GM10248 (cell line): Measurements from ENCODE around the gene COL6A3.

Experiments
- CTCF ChIA-PET: fragments of 300-600 bp; sonication (Branson Sonifier 250); formaldehyde crosslinking; extraction: SDS; loops from one replicate; lab custom pipeline; 2021; ENCODE audit warnings: antibody characterized with exemption; lab: Yijun Ruan, JAX
- POLR2A ChIA-PET: fragments of 350-650 bp; sonication (Branson Sonifier 250); formaldehyde crosslinking; extraction: SDS; loops from one replicate; lab custom pipeline; 2020; ENCODE audit warnings: antibody characterized with exemption; lab: Yijun Ruan, JAX
- DNase-seq: peaks from one replicate; pipeline ENCODE4 v3.0.0; 2012; ENCODE audit errors: extremely low spot score
- CTCF ChIP-seq: IDR thresholded peaks from 2 replicates; pipeline ENCODE4 v1.5.1; 2012; ENCODE audit warnings: mild to moderate bottlenecking, low read depth; ENCODE audit errors: extremely low read depth, missing control alignments, control extremely low read depth

Gene COL6A3

GRCh38 chr2:237289139-237289538 is 124.8 kb downstream of the COL6A3 start:
- ChIA-PET CTCF (no interaction called here), POLR2A (no interaction called here)

GRCh38 chr2:237287872-237288271 is 126.1 kb downstream of the COL6A3 start:
- DNase-seq = no peak
- CTCF ChIA-PET = no interaction called here
- no peak for TF ChIP-seq CTCF
- POLR2A ChIA-PET = no interaction called here

More at GRCh38 chr2:237289139-237289538, 124.8 kb downstream of the COL6A3 start:
- TF ChIP-seq CTCF = no peak
- DNase-seq = no peak

DNA sequence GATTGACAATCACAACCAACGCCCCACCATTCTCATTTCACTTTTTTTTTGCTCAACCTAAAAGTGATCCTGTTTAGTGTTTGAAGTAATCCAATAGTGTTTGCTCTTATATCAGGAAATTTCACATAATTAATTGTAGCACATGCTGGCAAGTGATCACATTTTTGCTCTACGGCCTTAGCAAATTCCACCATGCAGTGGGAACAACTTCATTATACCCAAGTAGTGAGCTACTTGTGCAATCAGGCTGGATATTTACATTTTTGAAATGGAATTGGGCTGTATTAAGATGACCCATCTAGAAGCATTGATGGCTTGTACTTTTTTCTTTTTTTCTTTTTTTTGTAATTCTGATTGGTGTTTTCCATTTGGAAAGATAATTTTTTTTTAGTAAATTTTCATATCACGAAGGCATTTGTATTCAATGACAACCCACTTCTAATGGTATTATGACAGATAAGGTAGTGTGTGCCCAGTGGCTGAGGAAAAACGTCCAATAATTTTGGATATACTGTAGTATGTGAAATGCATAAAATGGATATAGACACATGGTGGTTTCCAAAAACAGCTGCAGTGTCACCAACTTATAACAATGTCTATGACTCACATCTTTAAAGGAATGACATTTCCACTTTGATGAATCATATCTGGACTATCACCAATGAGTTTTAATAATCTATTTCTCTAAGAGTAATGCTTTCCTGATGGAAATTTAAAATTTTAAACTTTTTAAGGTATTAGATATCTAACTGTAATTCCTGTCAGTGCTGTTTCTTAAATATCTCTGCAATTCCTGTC is 130.6 kb downstream of the COL6A3 start:
- CTCF ChIA-PET = no interaction called here
- no peak for DNase-seq
- TF ChIP-seq CTCF = no peak
- POLR2A ChIA-PET = no interaction called here

DNA sequence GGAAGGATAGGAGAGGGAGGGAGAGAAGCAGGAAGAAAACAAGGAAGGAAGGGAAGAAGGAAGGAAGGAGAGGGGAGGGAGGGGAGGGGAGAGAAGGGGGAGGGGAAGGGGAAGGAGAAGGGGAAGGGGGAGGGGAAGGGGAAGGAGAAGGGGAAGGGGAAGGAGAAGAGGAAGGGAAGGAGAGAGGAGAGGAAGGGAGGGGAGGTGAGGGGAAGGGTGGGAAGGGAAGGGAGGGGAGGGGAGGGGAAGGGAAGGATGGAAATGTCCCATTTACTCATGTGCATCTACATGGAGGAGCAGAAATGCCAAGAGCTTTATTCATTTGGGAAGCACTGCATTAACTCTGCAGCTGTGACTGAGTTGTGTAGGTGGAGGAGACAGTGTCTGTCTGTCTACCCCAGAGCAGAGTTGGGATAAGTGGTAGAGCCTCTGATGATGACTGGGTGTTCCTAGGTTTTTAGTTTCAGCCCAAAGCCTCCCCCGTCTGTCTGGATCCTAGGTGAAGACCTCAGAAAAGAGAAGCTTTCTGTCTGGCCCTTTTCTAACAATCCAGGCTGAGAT is 131.3 kb downstream of the COL6A3 start:
- POLR2A ChIA-PET = no interaction called here
- no peak for TF ChIP-seq CTCF
- DNase-seq = no peak
- CTCF ChIA-PET = no interaction called here

GRCh38 chr2:237281836-237282306 is 132.1 kb downstream of the COL6A3 start:
- ChIA-PET CTCF (no interaction called here), POLR2A (no interaction called here)
- no peak for DNase-seq
- no peak for TF ChIP-seq CTCF

DNA sequence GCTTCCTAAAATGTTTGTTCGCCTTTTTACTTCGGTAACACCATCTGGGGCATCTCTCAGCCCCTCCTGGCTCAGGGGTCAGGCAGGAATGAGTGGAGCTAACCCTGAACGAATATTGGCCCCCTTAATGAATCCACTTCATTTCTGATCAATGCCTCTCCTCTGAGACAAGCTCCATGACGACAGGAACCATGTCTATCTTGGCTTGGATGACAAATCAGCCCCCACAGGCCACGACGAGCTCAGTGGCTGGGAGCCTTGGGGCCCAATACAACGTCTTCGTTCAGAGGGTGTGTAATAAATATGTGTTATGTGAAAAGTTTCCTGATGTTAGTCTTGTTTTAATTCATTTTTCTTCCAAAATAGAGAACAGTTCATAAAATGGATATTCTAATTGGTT is 133.0 kb downstream of the COL6A3 start:
- ChIA-PET CTCF (no interaction called here), POLR2A (no interaction called here)
- no peak for DNase-seq
- no peak for TF ChIP-seq CTCF
